WI38 (cell line): ENCODE data around the gene GNA14.

Source experiments
- H3K4me3 ChIP-seq: 2 replicates; pipeline ENCODE4 v1.5.1; 2011; ENCODE audit warnings: low read depth, mild to moderate bottlenecking, control low read depth, low read length
- CTCF ChIP-seq: IDR thresholded peaks from 2 replicates; pipeline ENCODE4 v1.5.1; 2012; ENCODE audit warnings: low read depth, mild to moderate bottlenecking, control low read depth, low read length

Gene GNA14

GRCh38 chr9:77486463-77486862, 161.7 kb downstream of the GNA14 start:
- no peak for TF ChIP-seq CTCF

DNA sequence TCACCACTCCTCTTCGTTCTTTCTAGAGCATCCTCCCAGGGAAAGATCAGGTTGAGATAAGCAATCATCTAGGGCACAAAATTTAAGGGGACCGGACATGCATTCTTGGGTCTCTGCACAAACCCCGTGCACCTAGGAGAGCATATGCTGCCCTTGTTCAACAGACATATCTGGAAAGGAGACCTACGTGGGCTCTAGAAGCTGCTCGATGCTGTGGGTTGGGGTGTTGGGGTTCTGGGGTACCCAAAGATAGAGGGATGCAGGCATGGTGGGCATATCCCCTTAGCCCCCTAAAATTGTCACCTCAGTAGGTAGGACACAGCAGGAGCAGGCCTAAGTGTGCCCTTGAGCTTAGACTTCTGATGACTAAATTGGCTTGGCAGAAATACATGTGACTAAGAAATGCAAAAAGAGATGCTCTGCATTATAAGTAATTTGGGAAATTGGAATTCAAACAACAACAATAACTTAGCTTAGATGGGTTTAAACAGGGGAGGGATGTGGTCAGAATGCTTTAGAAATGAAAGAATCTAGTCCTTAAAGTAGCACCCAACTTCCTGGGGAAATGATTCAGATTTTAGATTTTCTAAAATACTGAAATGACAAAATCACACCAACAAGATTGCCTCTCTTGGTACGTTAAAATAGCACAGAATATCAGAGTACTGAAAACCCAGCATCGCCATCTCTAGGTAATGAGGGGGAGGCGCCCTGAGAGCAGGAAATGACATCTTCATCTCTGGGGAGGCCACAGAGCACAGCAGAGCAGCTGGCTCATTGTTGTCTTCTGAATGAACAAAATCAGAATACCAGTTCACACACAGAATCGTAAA, 172.3 kb downstream of the GNA14 start:
- no peak for TF ChIP-seq CTCF
- no peak overlapping the region for H3K4me3 ChIP-seq

More at GRCh38 chr9:77486463-77486862, 161.7 kb downstream of the GNA14 start:
- H3K4me3 ChIP-seq: no peak overlapping the region

DNA sequence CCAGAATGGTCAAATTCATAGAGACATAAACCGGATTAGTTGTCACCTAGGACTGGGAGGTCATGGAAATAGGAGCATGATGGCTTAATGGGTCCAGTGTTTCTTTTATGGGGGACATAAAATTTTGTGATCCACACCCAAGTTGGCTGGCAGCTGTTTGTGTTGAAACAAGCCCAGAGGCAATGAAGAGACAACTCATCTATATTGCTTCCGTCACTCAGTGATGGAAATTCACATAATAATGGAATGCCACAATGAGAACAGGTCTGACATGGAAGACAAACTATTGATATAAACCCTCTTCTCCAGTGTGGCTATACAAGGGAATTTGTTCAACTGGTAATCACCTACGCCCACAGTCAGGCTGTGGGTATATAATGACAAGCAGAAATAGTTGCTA, 173.2 kb downstream of the GNA14 start:
- TF ChIP-seq CTCF: no peak
- H3K4me3 ChIP-seq: no peak overlapping the region

- TF ChIP-seq CTCF: no peak
- H3K4me3 ChIP-seq: no peak overlapping the region
These were observed 175.5 kb downstream of the GNA14 start for GRCh38 chr9:77472646-77473045.

DNA sequence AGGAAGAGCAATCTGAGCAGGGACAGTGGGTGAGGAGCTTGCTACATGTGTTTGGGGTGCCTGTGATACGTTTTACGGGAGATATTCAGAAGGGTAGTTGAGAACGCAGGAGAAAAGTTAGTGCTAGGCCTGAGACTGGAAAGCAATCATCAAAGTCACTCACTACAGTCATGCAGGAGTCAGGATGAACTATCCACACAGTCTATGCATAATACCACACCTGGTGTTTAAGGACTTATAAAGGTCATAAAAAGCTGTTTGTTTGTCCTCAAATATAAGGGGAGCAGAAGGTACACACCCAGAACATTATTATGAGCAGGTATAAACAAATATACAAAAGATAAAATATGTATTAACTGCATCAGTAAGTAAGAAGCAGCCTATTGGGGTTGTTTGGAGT, 176.6 kb downstream of the GNA14 start:
- no peak for TF ChIP-seq CTCF
- no peak overlapping the region for H3K4me3 ChIP-seq

DNA sequence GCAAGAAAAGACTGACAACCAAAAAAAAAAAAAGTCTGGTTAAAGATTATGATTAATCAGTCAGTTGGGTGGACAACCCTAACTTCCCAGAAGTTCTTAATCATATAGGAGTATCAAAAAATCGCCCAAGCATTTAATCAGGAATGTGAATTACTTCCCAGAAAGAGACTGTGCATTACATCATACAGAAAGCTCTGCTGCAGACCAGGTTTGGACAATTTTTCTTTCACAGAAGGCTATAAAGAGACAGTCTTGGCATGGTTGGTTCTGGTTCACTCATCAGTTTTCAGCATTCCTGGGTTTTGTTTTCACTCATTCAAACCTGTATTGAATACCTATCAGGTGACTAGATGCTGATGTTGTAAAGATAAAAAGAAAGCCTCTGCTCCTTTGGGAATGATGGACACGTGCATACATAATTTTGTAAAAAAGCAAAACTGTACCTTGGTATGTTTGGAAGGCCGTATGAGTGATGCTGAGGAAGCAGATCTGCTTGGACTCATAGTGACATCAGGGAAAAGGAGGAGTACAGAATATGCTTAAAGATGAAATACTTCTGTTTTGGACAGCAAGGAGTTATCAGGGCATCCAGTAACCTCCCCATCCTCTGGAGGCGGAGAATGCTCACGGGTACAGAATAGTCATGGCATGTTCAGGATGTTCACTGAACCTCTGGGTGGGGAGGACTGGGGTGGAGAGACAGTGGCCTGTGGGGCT, 178.4 kb downstream of the GNA14 start:
- TF ChIP-seq CTCF: no peak

GRCh38 chr9:77464661-77465060, 183.5 kb downstream of the GNA14 start:
- TF ChIP-seq CTCF: no peak
- no peak overlapping the region for H3K4me3 ChIP-seq

More for the DNA sequence above, 178.4 kb downstream of the GNA14 start:
- H3K4me3 ChIP-seq: no peak overlapping the region
